HG03442 (cell line): Measurements from ENCODE around the gene FRAS1.

ENCODE experiments used
- ATAC-seq: cut with Tn5 transposase; IDR thresholded peaks from one replicate; pipeline ENCODE4 v1.9.1; 2021; ENCODE audit warnings: mild to moderate bottlenecking, moderate library complexity; ENCODE audit not compliant: unreplicated experiment

FRAS1 gene

DNA sequence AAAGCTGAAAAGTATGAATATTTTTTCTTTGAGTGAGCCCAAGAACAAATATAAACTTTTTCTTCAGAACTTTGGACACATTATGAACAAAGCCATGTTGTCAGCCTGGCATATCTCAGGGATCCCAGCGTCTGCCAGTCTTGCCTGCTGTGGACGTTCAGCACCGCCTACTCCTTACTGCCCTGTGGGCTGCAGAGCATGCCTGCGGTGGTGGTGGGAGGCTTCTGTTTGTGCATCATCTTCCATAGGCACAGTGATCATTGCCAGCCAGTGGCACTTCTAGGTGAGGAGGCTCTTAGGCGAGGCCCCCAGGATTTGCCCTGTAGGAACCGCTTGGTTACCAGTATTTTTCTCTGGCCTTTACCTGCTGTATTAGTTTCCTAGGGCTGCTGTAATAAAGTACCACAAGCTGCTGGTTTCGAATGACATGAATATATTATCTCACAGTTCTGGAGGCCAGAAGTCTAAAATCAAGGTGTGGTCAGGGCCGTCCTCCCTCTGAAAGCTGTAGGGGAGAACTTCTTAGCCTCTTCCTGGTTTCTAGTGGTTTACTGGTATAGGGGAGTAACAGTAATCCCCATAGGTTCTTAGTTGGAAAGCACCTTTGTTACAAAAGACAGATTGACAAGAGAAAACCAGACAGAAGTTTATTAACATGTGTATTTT is 509.8 kb downstream of the FRAS1 start:
- ATAC-seq = peak; percentile 84

DNA sequence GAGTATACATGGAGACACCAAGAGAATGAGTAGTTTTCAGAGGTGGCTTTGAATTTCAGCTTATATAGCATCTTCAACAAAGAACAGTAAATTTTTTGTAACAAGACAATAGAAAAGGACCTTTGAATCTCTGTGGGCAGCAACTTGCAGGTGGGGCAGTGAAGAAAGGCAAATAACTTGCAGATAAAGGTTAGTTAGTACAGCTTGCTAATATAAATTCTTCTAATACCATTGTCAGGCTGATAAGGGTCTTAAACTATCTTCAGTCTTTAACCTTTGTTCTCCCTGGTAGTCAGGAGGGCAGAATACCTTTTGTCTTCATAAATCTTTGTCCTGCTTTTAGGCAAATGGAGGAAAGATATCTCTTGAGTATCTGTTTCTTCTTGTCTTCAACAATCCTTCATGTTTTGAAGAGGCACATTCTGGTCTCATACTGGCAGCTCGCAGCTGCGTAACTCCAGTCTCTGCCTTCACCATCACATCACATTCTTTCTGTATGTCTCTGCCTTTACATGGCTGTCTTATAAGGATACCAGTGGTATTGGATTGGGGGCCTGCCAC is 510.5 kb downstream of the FRAS1 start:
- no peak for ATAC-seq

DNA sequence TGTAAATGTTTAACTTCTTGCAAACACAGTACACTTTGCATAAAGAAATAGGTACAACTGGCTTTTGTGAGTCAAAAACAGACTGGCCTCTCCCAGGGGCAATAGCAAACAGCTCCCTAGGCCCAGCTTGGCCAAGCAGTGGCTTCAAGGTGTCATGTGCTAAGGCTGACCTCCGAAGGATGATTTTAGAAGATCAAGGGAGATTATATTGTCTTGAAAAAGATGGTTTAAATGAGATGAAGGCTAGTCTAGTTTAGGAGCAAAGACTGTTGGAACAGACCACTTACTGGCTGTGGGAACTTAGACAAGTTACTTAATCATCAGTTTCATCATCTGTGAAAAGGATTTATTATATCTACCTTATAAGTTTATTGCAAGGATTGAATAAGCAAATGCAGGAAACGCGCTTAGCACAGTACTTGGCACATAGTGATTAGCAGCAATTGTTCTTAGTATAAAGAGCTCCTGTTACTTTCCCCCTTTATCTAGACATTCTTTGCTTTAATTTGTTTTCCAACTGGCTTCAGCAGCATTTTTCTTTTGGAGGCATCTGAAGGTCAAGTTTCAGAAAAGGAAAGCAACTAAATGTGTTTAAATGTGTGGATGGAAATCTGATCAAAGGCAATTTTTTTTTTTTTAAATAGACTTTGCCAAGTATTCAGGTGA is 511.6 kb downstream of the FRAS1 start:
- ATAC-seq = no peak

DNA sequence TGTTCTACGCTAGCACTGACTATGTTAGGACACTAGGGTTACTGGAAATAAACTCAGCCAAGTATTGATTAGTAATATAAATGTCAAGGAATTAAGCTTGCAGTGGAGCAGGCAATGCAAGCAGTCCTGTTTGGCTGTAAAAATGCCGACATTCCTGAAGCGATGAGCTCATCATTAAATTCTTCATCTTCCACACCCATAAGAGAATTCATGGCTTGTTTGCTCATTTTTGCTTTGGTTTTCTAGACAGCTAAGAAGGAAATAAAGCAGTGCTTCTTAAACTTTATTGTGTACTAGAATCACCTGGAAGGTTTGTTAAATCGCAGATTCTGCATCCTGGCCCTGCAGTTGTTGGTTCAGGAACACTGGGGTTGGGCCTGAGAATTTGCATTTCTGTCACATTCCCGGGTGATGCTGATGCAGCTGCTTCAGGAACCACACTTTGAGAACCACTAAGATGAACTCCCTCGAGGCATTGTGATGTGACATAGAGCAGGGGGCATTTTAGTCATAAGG is 512.2 kb downstream of the FRAS1 start:
- no peak for ATAC-seq

DNA sequence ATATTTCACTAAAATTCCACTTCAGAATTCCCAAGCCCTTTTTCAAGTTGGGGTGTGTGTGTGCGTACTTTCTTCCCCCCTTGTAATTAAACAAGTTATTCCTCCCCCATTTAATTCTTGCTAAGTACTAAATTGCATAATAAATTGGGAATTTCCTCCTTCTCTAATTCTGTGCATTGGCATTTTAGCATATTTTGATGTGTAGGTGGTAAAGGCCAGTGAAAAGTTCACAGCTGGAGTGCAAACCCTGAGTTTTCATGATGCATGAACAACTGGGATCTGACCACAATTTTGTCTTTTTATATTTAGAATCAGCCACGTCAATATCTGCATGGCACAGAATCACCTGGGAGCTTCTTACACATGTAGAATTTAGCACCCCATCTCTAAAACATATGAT is 513.0 kb downstream of the FRAS1 start:
- ATAC-seq = no peak

DNA sequence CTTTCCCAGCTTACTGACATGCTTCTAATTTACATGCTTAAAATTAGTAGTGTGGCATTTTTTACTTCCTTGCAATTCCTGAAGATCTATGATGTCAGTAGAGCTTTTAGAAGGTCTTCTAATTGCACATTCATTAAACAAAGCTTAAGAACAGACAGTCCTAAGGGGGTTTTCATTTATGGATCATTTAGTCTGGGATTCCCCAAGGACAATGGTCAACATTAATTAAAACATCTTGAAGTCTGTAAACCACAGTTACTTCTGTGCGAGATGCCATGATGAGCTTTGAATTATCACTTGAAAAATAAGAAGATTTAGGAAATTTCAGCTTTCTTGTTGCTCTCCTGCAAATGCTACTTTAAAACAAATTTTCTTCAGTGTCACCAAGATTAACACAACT is 514.7 kb downstream of the FRAS1 start:
- ATAC-seq = no peak

DNA sequence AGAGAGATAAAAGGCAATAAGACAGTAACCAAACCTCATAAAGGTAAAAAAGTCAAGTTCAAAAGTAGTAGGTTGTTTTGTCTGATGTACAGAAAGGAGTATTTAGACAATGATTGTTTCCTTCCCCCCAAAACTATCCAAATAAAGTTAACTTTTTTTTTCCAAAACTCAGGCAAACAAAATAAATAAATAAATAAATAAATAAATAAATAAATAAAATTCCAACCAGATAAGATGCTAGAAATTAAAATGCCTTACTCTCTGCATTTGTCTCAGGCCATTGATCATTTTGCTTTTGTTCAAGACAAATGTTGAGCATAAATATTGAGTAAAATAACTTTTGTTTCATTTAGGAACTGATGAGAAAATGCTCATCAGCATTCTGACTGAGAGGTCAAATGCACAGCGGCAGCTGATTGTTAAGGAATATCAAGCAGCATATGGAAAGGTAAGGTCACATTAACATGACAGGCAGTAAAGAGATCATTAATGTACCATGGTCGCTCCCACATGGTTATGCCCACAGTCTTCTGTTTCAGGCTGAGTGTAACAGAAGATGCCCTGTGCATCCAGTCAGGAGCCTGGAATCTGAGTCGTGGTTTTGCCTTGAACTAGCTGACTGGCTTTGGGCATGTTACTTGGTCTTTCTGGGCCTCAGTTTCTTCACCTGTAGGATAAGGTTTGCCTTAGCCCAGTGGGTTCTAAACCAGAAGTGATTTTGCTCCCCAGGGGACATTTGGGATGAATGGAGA is 521.7 kb downstream of the FRAS1 start:
- no peak for ATAC-seq

DNA sequence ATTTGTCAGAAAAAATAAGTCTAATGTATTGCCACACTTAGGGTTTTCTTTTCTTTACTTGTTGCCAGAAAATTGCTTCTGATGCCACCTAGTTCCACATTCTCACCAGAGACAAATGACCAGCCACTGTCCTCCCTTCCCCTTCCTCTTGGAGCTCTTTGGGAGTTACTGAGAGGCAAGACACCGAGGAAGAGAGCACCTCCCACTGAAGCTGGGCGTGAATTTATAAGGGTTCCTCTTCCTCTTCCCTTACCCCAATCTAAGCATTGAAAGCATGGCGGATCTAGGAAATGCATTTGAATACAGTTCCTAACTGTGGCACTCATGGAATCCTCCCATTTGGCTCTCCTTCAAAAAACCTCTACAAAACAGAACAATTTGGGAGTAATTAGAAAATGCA is 524.5 kb downstream of the FRAS1 start:
- ATAC-seq = no peak

DNA sequence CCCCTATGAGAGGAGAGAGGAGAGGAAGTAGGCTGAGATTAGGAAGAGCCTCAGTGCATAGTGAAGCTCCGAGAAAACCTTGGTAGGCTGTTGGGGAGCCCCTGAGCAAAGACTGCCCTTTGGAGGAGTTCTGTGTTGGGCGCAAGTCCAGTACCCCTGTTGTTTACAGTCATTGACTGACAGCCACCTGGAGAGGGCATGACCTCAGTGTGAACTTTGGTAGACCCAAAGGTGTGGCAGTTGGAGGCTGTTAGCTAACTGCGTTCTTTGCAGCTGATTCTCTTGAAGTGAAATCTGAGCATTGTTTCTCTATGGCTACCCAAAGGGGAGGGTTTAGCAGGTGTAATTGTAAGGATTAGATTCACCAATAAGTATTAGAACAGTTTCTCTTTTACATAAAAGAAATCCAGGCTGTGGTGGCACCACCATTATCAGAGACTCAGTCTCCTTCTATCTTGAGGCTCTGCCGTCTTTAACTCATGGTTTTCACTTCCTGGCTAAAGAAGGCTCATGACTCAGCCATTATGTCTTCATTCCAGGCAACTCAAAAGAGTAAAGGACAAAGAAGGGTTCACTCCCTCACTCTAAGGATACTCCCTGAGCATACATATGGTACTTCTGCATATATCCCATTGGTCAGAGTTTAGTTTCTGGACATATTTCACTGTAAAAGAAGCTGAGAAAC is 527.9 kb downstream of the FRAS1 start:
- ATAC-seq = no peak

DNA sequence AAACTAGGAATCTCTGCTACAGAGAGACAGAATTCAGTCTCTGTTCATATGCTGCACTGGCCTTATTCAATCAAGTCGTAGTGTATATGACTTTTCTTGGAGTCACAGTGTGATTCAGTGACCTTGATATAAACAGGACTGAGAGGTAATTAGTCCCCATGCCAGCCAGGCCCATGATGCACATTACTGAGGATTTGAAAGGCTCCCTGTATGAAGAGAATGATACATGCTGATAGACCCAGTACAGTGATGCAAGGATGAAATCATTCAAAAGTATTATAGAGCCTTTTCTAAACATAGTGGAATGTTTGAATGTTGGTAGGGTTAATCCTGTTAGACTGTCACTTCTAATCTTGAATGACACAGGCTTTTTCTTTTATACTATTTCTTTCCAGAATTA is 528.5 kb downstream of the FRAS1 start:
- no peak for ATAC-seq

DNA sequence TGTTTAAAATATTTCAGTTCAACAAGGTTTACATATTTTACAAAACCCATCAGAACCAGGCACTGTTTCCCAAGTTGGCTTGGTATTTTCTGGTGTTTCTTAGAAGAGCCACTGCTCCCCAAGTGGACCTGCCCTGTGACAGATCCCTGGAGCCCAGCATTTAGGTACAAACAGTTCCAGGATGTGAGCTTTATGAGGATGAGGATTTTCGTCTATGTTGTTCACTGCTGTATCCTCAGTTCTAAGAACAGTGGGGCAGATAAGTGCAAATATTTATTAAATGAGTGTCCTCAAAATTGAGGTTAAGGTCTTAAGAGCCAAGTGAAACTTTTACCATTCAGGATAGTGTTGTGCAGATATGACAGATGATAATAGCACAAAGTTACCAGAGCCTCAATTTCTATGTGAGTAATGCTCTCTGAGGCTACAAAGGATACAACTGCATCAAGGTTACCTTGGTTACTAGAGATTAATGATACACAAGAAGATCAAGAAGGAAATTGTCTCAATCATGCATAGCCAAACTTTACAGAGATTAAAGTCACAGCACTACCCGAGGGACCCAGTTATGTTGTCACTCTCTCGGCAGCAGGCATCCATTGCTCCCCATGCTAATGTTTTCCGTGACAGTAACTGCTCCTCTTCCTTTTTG is 531.9 kb downstream of the FRAS1 start:
- ATAC-seq = no peak

DNA sequence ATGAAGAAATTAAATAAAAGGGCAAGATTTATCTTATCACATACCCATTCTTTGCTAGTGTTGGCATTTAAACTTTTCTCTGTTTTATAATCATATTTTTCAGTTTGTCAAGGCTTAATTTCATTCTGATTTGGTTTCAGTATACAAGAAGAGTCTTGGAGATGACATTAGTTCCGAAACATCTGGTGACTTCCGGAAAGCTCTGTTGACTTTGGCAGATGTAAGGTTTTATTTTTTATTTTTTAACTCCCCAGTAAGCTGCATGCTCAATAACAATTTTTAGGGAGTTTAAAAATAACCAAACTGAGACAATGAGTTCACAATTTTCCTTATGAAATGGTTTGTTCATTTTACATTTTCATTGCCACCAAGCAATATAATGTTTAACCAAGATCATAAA is 534.3 kb downstream of the FRAS1 start:
- no peak for ATAC-seq

DNA sequence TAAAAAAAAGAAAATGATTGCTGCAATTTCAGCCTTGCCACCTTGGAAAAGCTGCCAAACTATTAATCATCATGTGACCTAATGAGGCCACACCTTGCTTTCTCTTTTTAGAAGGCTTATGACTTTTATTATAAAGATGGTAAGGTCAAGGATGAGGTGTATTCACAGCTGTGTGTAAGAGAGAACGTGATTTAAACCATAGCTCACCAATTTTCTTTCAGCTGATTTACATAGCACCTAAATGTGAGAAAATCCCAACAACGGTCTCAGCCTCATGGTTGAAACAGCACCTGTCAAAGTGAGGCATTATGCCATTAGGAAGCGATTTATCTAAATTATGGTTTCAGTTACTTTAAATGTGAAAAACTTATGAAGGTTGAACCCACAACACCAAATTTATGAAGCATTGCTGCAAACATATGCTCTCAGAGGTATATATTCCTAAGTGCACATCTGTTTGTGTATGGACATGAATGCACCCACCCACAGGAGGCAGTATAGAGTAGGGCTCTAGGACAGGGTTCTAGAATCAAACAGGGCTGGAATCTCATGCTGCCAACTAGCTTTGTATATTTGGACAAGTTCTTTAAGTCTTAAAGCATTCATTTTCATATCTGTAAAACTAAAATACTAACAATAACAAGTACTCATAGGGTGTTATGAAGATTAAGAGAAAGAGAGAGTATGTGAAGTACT is 535.1 kb downstream of the FRAS1 start:
- no peak for ATAC-seq
